ENCODE results near the gene TBX18. TPM values are rescaled to one million over a fixed set of nuclear protein-coding genes. Genes with fewer than 3 reads are reported as not detected.

The TBX18 gene
- total RNA-seq, 1 donor from 2014 or later, result 1.4 TPM

DNA sequence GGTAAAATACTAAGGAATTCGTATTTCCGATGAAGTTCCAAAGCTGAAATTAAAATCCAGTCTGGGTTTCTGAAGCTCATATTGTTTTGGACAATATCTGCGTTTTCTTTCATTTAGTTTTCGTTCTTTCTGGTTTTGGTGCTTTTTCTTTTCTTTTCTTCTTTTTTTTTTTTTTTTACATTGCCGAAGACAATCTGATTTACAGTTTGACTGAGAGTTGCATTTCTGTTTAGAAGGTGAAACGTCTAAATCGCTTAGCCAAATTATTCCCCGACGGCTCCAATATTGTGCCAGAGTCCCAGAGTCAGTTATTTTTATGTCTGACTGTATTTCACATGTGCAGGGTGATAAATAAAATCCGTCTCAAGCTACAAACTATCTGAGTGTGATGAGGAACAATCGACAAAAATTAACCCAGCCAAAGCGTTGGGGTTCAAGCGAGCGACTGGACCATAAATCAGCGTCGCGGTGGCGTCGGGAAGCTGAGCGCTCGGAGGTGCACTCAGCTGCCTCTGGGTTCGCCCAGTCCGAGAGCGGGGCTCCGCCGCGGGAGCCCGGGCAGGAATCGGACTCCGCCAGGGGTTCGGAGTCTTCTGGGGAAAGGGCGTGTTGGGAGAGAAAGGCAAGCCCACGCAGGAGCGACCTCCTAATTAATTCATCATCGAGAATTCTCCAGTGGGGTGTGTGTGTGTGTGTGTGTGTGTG lies 8.2 kb upstream of the TBX18 start:
- no peak for DNase-seq (ENCODE audit: low spot score)

DNA sequence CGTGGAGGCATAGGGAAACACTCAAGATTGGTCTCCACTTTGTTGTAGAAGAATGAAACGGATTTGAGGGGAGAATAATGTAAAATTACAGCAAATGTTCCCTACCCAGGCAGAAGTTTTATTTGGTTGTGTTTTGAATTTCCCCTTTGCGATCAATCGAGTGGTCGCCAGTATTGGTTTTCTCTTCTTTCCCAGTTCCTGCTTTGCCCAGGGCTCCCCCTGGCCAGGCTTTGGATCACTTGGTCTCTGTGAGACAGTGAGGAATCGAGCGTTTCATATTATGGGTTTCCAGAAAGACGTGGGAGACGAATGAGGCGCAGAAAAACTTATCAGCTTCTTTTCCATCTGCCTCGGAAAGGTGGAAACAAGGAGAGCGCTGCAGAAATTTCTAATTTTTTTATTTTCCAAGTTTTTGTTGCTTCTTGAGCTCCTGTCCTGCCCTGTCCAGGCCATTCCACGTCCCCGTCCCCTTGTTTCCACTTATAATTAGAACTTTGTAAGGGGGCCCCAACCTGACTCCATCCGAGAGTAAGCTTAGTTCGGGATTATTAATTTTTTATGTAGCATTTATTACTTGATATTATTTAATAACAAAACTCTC lies 7.5 kb upstream of the TBX18 start:
- no peak for DNase-seq (ENCODE audit: low spot score)

DNA sequence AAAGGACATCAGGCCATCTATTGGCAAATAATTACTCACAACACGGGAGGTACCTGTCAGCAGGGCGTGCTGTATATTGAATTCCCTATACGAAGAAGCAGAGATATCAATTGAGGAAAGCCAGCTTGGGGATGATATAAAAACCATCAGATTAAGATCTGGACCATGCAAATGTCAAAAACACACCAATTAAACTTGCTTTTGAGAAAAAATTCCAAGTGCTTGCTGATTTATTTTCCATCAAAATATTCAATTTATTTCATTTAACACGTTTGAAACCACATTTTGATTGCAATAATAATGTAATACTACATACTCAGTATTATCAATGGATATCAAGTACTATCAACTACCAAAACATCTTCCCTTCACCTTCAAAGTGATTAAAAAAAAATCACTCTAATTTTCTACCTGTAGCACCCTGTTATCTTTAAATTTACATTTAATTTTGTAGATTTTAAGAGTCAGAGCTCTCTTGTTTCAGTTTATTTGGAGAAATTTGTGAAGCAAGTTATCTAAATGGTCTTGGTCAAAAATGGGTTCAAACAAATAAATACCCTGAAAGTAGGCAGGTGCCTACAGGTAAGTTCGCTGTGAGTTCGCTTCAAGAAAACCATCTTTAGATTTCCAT lies 6.8 kb upstream of the TBX18 start:
- DNase-seq (ENCODE audit: low spot score), result no peak

GRCh38 chr6:84770521-84770920 lies 6.1 kb upstream of the TBX18 start:
- DNase-seq (ENCODE audit: low spot score), result no peak

DNA sequence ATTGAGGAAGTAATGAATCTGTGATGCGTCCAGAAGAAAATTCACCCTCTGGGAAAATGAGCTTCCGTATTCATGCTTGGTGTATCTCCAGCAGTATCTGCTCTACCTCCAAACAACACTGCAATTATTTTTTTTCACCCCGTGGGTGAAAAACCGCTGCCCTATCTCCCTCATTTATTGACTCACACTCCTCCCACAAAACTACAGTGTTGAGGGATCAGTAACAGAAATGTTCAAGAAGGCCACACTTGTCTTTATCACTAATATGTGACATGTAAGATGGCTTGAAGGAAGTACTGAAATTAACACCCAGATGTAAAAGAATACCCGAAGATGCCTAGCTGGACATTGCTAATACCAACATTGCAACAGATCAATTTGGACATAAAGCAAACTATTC lies 4.9 kb upstream of the TBX18 start:
- no peak for DNase-seq (ENCODE audit: low spot score)

GRCh38 chr6:84768442-84769174 lies 4.2 kb upstream of the TBX18 start:
- no peak for DNase-seq (ENCODE audit: low spot score)

- DNase-seq (ENCODE audit: low spot score), result no peak
Measured at GRCh38 chr6:84767526-84768201, 3.3 kb upstream of the TBX18 start.

GRCh38 chr6:84766799-84767525 lies 2.6 kb upstream of the TBX18 start:
- DNase-seq (ENCODE audit: low spot score), result no peak

DNA sequence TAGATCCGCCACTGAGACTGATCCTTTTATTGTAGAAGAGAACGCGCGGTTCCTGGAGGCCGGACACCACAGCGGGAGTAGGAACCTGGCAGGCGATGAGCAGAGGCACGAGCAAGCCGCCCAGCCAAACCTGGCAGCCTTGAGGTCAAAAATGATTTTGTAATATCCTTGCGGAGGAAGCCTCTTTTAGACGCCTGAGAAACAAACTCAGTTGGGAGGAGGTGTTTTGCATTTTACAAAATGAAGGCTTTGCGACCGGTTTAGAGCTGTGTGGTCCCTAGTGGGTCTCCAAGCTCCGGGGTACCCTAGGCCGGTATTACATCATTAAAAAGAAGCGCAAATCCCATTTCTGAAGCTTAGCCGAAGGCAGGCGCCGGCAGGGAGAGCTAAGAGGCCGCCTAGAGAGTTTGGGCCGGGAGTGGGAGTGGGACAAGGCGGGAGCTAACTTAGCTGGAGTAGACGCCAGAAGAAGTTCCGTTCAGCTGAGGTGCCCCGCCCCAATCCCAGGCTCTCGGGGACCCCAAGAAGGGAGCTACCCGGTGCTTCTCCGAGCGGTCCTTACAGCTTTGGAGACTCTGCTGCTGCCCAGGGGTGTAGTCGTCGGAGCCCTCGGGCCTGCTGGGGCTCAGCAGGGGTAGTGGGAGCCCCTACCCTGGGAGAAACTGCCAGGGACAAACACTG lies 1.9 kb upstream of the TBX18 start:
- DNase-seq (ENCODE audit: low spot score), result no peak

GRCh38 chr6:84763886-84764331 lies 489 bp downstream of the TBX18 start:
- DNase-seq (ENCODE audit: low spot score), result no peak

- no peak for DNase-seq (ENCODE audit: low spot score)
Measured at GRCh38 chr6:84763003-84763885, 1.2 kb downstream of the TBX18 start.

DNA sequence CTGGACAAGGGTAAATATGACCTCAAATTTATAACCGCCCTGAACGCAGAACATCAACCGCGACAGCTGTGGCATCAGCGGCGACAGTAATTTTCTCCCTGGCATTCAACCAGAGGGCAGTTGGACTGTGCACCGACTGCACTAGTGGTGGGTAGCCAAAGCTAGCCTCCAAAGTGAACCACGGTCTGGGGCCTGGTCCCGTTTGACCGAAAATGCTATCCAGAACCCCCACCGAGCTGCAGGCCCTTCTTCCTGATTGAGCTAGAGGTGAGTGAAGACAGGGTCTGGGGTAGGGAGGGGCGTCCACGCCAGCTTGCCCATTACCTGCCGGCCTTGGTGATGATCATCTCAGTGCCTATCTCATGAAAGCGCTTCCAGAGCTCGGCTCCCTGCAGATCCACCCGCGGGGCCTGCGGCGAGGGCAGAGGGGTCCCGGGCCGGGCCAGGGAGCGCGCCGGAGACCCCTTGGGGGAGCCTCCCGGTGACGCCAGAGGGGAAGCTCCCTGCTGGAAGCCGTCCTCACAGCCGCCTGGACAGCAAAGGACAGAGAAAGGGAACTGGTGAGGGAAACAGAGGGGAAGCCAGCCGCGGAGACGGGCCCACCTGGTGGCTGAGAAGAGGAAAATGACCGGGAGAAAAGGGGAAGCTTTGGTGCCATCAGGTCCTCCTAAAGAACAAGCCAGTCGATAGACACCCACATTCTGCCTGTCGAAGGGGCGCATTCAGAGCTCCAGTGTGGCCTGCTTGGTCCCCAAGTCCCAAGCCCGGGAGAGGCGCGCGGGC lies 2.0 kb downstream of the TBX18 start:
- DNase-seq (ENCODE audit: low spot score), result no peak

- DNase-seq (ENCODE audit: low spot score), result no peak
Measured at GRCh38 chr6:84758486-84758885, 5.9 kb downstream of the TBX18 start.

DNA sequence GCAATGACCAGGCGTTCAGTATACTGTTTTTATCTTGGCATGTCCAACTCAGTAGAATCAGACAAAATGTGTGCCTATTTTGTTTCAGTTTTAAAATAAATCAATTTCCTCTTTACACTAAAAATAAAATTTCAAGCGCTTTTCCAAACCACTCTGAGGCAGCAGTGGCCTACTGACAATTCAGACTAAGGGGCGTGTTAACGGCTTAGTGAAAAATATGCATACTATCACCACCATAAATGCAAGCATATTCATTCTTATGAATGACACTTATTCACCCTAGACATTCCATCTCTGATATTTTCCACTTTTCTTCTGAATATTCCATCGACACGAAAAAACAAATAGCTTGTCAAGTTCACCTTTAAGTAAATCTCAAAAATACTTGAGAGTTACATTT lies 7.5 kb downstream of the TBX18 start:
- DNase-seq (ENCODE audit: low spot score), result no peak

DNA sequence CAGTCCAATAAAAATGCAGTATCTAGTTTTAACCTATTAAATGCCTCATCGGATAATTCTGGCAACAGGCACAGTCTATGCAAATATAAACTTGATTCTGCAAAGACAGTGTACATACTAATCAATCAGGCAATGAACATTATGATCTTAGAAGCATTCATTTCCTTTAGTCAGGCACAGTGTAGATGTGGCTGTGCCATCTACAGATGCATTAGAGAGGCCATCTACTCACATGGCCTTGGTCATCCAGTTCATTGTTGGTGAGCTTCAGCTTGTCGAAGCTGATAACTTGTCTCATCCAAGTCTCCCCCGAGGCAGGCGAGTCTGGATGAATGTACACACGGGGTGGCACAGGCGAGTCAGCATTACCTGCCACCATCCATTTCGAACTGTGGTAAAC lies 7.9 kb downstream of the TBX18 start:
- no peak for DNase-seq (ENCODE audit: low spot score)

DNA sequence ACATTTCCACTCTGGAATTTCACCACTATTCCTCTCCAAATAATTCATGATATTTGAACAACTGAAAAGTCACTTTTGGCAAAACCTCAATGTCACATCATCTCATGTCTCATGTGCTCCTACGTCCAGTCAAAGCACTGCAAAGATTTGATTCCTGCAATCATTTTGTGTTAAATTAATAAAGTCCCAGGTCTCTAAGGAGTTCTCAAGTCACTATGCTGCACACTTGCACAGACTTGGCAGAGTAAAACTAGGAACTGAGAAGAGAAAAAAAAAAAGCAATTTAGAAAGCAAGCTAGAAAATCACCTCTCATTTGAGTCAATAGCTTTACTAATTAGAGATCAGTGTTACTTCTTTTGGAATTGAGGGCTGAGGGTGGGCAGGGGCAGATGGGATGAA lies 11.2 kb downstream of the TBX18 start:
- DNase-seq (ENCODE audit: low spot score), result no peak

DNA sequence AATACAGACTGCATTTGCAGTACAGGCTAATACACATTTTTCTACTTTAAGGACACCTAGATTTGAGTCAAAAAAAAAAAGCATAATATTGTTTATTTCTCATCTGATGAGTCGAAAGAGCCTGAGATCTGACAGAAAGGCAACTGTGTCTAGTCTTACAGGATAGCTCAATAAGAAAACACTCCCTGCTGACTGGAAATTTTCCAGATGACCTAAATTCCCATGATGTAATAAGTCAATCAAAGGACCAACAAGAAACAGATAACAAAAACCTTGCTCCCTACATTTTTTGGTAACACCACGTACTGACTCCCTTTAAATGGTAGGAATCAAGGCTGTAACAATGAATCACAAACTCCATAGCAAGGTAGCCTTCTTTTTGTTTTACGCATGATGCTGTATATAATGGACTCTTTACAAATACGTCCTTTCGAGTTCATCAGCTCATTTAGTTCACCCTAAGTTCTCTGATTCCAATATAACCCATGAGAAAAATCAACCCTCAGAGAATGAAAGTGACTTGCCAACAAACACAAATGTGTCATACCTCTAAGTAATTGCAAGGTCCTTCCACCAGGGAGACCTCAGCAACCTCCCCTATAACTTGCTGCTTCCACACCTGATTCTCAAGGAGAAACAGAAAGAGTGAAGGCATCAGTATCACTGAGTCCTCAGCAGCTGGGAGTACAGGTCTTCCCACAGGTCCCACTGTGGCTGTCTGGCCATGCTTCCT lies 12.1 kb downstream of the TBX18 start:
- DNase-seq (ENCODE audit: low spot score), result no peak

GRCh38 chr6:84749181-84749580 lies 15.2 kb downstream of the TBX18 start:
- DNase-seq (ENCODE audit: low spot score), result no peak
